ENCODE measurements around the gene DSCAML1.

The DSCAML1 gene

DNA sequence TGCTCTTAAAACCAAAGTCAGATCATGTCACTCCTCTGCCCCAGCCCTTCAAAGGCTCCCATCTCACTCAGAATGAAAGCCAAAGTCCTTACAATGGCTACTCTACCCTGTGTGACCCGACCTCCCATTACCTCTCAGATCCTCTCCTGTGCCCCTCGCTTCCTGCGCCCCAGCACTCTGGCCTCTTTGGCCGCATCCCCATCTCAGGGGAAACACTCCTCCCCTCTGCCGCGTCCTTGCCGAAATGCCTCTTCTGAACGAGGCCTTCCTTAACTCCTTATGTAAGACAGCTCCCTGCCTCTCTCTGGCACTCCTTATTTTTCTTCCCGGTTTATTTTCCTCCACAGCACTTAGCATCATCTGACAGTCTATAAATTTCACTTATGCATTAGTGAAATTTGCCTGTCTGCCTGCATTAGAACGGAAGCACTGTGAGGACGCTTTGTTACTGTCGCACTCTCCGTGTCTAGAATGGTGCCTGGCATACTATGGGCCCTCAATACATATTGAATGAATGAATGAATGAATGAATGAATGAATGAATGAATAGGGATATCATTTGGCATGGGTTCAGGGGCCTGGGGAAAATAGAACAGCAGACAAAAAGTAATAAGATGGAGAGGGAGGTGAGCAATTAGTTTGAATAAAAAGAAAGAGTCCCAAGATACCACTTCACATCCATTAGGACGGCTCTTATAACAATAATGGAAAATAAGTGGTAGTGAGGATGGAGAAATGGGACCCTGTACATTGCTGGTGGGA lies 331.6 kb downstream of the DSCAML1 start:
- Histone ChIP-seq H3K27ac (ENCODE audit: low read depth, low read length) (no peak overlapping the region), H3K36me3 (ENCODE audit: insufficient read depth, low read length) (no peaks in the 10 kb centered on the region), H3K4me3 (ENCODE audit: low read depth in 1 of 2, low read length in 2 of 2) (no peak overlapping the region)

DNA sequence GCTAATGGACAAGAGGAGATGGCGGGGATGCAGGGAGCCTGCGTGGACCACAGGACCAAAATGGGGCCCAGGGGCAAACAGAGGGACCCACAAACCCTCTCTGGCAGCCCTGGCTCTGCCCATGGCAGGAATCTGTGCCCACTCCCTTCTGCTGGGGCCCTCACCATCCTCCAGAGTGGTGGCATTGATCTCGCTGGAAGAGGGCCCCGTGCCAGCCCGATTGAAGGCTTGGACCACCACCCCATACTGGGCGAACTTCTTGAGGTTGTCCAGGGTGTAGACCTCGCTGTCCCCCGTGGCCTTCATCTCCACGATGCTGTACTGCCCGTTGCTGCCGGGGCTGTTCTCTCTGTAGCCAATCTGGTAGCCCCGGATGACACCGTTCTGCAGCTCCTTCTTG lies 332.2 kb downstream of the DSCAML1 start:
- H3K27ac ChIP-seq (ENCODE audit: low read depth, low read length) = no peak overlapping the region
- no peak overlapping the region for H3K9ac ChIP-seq (ENCODE audit: low read length)
- no peaks in the 10 kb centered on the region for H3K4me1 ChIP-seq (ENCODE audit: insufficient read depth, low read length)
- H3K36me3 ChIP-seq (ENCODE audit: insufficient read depth, low read length) = no peaks in the 10 kb centered on the region
- H3K9me3 ChIP-seq (ENCODE audit: low read length) = no peaks in the 10 kb centered on the region
- no peaks in the 10 kb centered on the region for H3K27me3 ChIP-seq (ENCODE audit: control insufficient read depth in 1 of 2, insufficient read depth in 2 of 2, low read length in 2 of 2)
- H3K4me3 ChIP-seq (ENCODE audit: low read depth in 1 of 2, low read length in 2 of 2) = no peak overlapping the region

More for the DNA sequence above, 331.6 kb downstream of the DSCAML1 start:
- Histone ChIP-seq H3K27me3 (ENCODE audit: control insufficient read depth in 1 of 2, insufficient read depth in 2 of 2, low read length in 2 of 2) (no peaks in the 10 kb centered on the region), H3K9ac (ENCODE audit: low read length) (no peak overlapping the region), H3K9me3 (ENCODE audit: low read length) (no peaks in the 10 kb centered on the region), H3K4me1 (ENCODE audit: insufficient read depth, low read length) (no peaks in the 10 kb centered on the region)

DNA sequence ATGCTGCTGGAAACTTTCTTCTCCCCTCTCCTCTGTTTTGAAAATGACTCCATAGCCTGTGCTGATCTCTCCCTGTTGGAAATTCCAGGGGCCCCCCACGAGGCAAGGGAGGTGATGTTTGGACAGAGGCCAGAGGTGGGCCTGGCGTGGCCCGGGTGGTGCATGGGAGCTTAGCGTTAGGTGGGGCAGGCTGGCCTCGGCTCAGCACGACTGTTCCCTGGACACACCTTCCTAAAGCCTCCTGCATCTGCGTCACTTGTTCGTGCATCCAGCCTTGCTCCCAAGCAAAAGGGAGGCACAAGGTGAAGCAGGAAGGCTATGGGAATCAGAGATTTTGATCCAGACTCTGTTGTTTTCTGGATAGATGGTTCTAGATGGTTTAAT lies 334.2 kb downstream of the DSCAML1 start:
- no peak overlapping the region for H3K4me3 ChIP-seq (ENCODE audit: low read depth in 1 of 2, low read length in 2 of 2)
- no peaks in the 10 kb centered on the region for H3K27me3 ChIP-seq (ENCODE audit: control insufficient read depth in 1 of 2, insufficient read depth in 2 of 2, low read length in 2 of 2)

DNA sequence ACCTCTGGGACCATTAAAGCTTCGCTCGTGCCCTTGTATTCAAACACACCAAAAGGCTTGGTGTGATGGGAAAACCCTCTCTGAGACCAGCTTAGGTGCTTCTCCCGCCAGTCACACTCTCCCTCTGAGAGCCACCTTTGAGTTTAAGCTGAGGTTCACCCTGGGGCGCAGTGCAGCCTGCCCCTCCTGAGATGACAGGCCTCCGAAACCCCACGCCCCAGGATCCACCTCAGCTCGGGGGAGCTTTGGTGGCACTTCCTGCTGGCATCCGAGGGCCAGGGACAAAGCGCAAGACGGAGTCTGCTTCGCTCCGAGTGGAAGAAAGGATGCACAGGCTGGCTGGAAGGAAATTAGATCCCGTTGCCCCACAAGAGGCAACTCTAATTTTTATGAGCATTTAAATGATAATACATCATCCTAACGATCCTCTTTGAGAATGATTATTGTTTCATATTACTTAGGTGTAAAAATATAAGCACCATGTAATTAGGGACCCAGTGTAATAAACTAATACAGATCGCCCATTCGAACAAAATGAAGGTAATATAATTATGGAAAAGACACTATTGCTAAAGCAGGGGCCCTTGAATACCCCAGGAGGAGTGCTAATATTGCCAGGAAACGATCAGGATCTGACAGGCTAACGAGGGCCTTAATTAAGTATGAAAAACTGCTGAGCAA lies 334.7 kb downstream of the DSCAML1 start:
- H3K4me1 ChIP-seq (ENCODE audit: insufficient read depth, low read length) = no peaks in the 10 kb centered on the region
- no peak overlapping the region for H3K27ac ChIP-seq (ENCODE audit: low read depth, low read length)
- H3K9me3 ChIP-seq (ENCODE audit: low read length) = no peaks in the 10 kb centered on the region
- H3K27me3 ChIP-seq (ENCODE audit: control insufficient read depth in 1 of 2, insufficient read depth in 2 of 2, low read length in 2 of 2) = no peaks in the 10 kb centered on the region
- H3K4me3 ChIP-seq (ENCODE audit: low read depth in 1 of 2, low read length in 2 of 2) = no peak overlapping the region
- no peak overlapping the region for H3K9ac ChIP-seq (ENCODE audit: low read length)
- no peaks in the 10 kb centered on the region for H3K36me3 ChIP-seq (ENCODE audit: insufficient read depth, low read length)

More for the DNA sequence above, 334.2 kb downstream of the DSCAML1 start:
- Histone ChIP-seq H3K9ac (ENCODE audit: low read length) (no peak overlapping the region), H3K4me1 (ENCODE audit: insufficient read depth, low read length) (no peaks in the 10 kb centered on the region), H3K27ac (ENCODE audit: low read depth, low read length) (no peak overlapping the region), H3K36me3 (ENCODE audit: insufficient read depth, low read length) (no peaks in the 10 kb centered on the region), H3K9me3 (ENCODE audit: low read length) (no peaks in the 10 kb centered on the region)

- Histone ChIP-seq H3K4me1 (ENCODE audit: insufficient read depth, low read length) (no peaks in the 10 kb centered on the region), H3K4me3 (ENCODE audit: low read depth in 1 of 2, low read length in 2 of 2) (no peak overlapping the region), H3K27me3 (ENCODE audit: control insufficient read depth in 1 of 2, insufficient read depth in 2 of 2, low read length in 2 of 2) (no peaks in the 10 kb centered on the region), H3K36me3 (ENCODE audit: insufficient read depth, low read length) (no peaks in the 10 kb centered on the region), H3K27ac (ENCODE audit: low read depth, low read length) (no peak overlapping the region), H3K9me3 (ENCODE audit: low read length) (no peaks in the 10 kb centered on the region), H3K9ac (ENCODE audit: low read length) (no peak overlapping the region)
Measured at GRCh38 chr11:117461396-117462182, 335.4 kb downstream of the DSCAML1 start.

- Histone ChIP-seq H3K4me3 (ENCODE audit: low read depth in 1 of 2, low read length in 2 of 2) (no peak overlapping the region), H3K9me3 (ENCODE audit: low read length) (no peaks in the 10 kb centered on the region), H3K27me3 (ENCODE audit: control insufficient read depth in 1 of 2, insufficient read depth in 2 of 2, low read length in 2 of 2) (no peaks in the 10 kb centered on the region), H3K9ac (ENCODE audit: low read length) (no peak overlapping the region), H3K4me1 (ENCODE audit: insufficient read depth, low read length) (no peaks in the 10 kb centered on the region), H3K27ac (ENCODE audit: low read depth, low read length) (no peak overlapping the region), H3K36me3 (ENCODE audit: insufficient read depth, low read length) (no peaks in the 10 kb centered on the region)
Measured at GRCh38 chr11:117459979-117460300, 337.1 kb downstream of the DSCAML1 start.

DNA sequence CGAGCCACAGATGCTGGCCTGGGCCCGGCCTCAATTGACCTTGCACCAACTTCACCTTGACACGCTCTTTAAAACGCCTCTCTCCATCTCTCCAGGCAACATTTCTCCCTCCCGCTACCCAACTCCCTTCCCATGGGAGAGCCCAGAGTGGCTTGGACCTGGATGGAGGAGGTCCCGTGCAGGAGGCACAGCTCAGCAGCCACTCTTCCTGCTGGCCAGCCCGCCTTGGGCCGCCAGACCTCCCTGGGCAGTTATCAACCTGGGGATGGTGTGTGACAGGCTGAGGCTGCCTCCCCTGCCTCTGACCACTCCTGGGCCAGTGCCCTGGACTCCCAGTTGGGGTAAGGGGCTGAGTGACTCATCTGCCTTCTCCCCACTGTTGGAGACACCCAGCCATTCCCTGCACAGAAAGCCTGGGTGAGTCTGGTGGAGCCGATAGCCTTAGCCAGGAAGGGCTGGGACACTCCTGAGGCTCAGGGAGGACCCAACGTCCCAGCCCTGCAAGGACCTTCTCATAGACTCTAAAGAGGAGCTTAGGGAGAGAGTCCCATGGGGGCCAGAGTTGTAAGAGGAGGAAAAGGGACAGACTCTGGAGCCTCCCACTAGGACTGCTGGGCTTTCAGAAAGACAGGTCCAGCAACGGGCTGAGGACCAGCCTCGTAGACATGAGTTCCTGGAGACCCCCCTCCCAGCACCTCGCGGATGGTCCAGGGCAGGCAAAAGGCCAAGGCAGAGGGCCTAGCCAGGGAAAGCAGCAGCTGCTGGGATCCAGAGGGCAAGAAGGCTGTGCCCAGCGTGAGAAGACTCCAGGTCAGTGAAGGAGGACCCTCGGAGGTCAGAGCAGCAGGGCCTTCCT lies 337.7 kb downstream of the DSCAML1 start:
- H3K4me1 ChIP-seq (ENCODE audit: insufficient read depth, low read length) = no peaks in the 10 kb centered on the region
- H3K27me3 ChIP-seq (ENCODE audit: control insufficient read depth in 1 of 2, insufficient read depth in 2 of 2, low read length in 2 of 2) = no peaks in the 10 kb centered on the region
- peaks cover 3% of the 10 kb centered on the region for H3K9me3 ChIP-seq (ENCODE audit: low read length)
- no peak overlapping the region for H3K27ac ChIP-seq (ENCODE audit: low read depth, low read length)
- no peak overlapping the region for H3K4me3 ChIP-seq (ENCODE audit: low read depth in 1 of 2, low read length in 2 of 2)
- no peak overlapping the region for H3K9ac ChIP-seq (ENCODE audit: low read length)
- H3K36me3 ChIP-seq (ENCODE audit: insufficient read depth, low read length) = no peaks in the 10 kb centered on the region

- no peak overlapping the region for H3K27ac ChIP-seq (ENCODE audit: low read depth, low read length)
- H3K27me3 ChIP-seq (ENCODE audit: control insufficient read depth in 1 of 2, insufficient read depth in 2 of 2, low read length in 2 of 2) = no peaks in the 10 kb centered on the region
- H3K4me3 ChIP-seq (ENCODE audit: low read depth in 1 of 2, low read length in 2 of 2) = no peak overlapping the region
- H3K36me3 ChIP-seq (ENCODE audit: insufficient read depth, low read length) = no peaks in the 10 kb centered on the region
- no peaks in the 10 kb centered on the region for H3K4me1 ChIP-seq (ENCODE audit: insufficient read depth, low read length)
- peaks cover 3% of the 10 kb centered on the region for H3K9me3 ChIP-seq (ENCODE audit: low read length)
- no peak overlapping the region for H3K9ac ChIP-seq (ENCODE audit: low read length)
Measured at GRCh38 chr11:117458275-117459122, 338.5 kb downstream of the DSCAML1 start.

DNA sequence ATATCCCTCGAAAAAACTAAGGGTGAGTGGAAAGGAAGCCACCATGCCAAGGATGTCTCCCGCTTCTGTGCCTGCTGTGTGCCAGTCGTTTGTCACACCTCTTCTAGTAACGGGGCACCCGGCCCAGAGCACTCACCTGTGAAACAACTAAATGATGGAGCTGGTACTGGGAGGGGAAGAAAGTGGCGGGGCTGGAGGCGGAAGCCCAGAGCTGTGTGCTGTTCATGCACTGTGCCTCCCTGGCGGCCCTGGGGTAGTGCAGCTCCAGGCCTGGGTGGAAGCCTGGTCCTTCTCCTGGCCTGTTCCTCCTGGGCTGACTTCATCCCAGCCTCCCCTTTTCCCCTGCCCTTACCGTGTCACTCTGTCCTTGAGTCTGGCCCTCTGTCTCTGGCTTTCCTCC lies 339.2 kb downstream of the DSCAML1 start:
- Histone ChIP-seq H3K36me3 (ENCODE audit: insufficient read depth, low read length) (no peaks in the 10 kb centered on the region), H3K4me3 (ENCODE audit: low read depth in 1 of 2, low read length in 2 of 2) (no peak overlapping the region), H3K9me3 (ENCODE audit: low read length) (peaks cover 3% of the 10 kb centered on the region), H3K27ac (ENCODE audit: low read depth, low read length) (no peak overlapping the region), H3K9ac (ENCODE audit: low read length) (no peak overlapping the region), H3K4me1 (ENCODE audit: insufficient read depth, low read length) (no peaks in the 10 kb centered on the region), H3K27me3 (ENCODE audit: control insufficient read depth in 1 of 2, insufficient read depth in 2 of 2, low read length in 2 of 2) (no peaks in the 10 kb centered on the region)

DNA sequence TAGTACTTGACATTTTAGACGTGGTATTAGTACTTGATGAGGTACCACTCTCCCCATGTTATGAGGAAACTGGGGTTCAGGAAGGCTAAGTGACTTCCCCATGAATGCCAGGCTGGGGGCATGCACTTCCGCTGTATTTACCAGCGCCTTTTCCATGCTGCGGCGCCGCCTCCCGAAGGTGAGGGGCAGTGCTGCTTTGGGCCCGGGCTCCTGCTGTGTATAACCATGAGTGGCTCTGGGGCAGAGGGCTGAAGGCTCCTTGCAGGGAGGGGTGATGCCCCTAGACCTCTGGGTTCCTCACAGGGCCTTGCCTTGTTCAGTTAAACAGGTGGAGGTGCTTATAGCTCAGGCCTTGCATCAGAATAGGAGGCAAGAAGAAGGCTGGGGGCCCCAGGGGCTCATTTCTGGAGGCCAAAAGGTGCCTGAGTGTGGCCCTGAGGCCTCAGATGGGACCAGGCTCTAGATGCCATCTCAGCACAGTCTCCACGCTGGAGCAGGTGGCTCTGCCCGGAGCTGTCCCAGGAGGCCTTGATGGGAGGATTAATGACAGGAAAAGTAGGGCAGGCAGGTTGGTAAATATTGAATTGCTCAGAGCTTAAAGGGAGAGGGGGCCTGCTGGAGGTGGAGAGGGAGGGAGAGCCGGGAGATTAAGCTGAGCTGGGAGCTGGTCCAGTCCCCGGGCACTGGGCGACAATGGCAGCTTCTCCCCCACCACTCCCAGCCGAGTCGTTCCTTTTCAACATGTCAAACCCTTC lies 339.8 kb downstream of the DSCAML1 start:
- Histone ChIP-seq H3K4me3 (ENCODE audit: low read depth in 1 of 2, low read length in 2 of 2) (no peak overlapping the region), H3K9ac (ENCODE audit: low read length) (no peak overlapping the region), H3K36me3 (ENCODE audit: insufficient read depth, low read length) (no peaks in the 10 kb centered on the region), H3K9me3 (ENCODE audit: low read length) (peaks cover 3% of the 10 kb centered on the region), H3K27me3 (ENCODE audit: control insufficient read depth in 1 of 2, insufficient read depth in 2 of 2, low read length in 2 of 2) (no peaks in the 10 kb centered on the region), H3K4me1 (ENCODE audit: insufficient read depth, low read length) (no peaks in the 10 kb centered on the region), H3K27ac (ENCODE audit: low read depth, low read length) (no peak overlapping the region)

Measured in muscle layer of colon (tissue), 2 donors.